HEK293 (cell line): ENCODE results near the gene FES.
"Not testable (repeated sequence)": the region's sequence is repeated elsewhere in the genome, so short reads cannot be mapped to it uniquely, and the experiment has no call there.

Experiments used
- CTCF ChIA-PET: fragments of 350-600 bp; formaldehyde crosslinking; extraction: SDS; loops from one replicate; lab custom pipeline; 2021; ENCODE audit warnings: antibody characterized with exemption; lab: Yijun Ruan, JAX
- POLR2A ChIA-PET: fragments of 300-600 bp; formaldehyde crosslinking; extraction: SDS; loops from one replicate; lab custom pipeline; 2020; ENCODE audit warnings: antibody characterized with exemption, inconsistent platforms; lab: Yijun Ruan, JAX
- H3K27ac ChIP-seq: fragments of 200-500 bp; sonication (Bioruptor generic); 2 replicates; pipeline ENCODE4 v1.5.1; 2014; ENCODE audit warnings: low read depth, low read length, control low read depth, inconsistent platforms; ENCODE audit errors: extremely low read depth
- H3K36me3 ChIP-seq, 2 experiments: fragments of 200-500 bp in 1 of 2; sonication (Bioruptor generic) in 1 of 2; 1 replicate in 1 of 2; 2 replicates in 1 of 2; pipeline ENCODE4 v1.5.1; 2014 to 2017; ENCODE audit warnings: inconsistent platforms in 2 of 2, low read length in 2 of 2; ENCODE audit not compliant: control insufficient read depth in 2 of 2, insufficient read depth in 1 of 2
- H3K4me1 ChIP-seq: fragments of 200-500 bp; sonication (Bioruptor generic); 2 replicates; pipeline ENCODE4 v1.5.1; 2014; ENCODE audit warnings: mild to moderate bottlenecking, low read length, inconsistent platforms; ENCODE audit not compliant: control insufficient read depth, insufficient read depth
- H3K4me3 ChIP-seq: 2 replicates; pipeline ENCODE4 v1.5.1; 2011; ENCODE audit warnings: low read depth, mild to moderate bottlenecking, control low read depth, low read length, moderate library complexity
- H3K9me3 ChIP-seq: fragments of 200-500 bp; sonication (Bioruptor generic); 2 replicates; pipeline ENCODE4 v1.5.1; 2014; ENCODE audit warnings: low read depth, low read length, inconsistent platforms; ENCODE audit not compliant: control insufficient read depth, insufficient read depth
- IKZF3 ChIP-seq: fragments of 450-650 bp; IDR thresholded peaks from 2 replicates; pipeline ENCODE4 v1.5.0; 2018; ENCODE audit warnings: missing biosample characterization, mild to moderate bottlenecking, missing genetic modification characterization, moderate library complexity
- SALL2 ChIP-seq: fragments of 450-650 bp; formaldehyde crosslinking; IDR thresholded peaks from 2 replicates; pipeline ENCODE4 v1.5.0; 2017; ENCODE audit warnings: missing biosample characterization, mild to moderate bottlenecking, missing genetic modification characterization, borderline replicate concordance
- SP7 ChIP-seq: fragments of 450-650 bp; formaldehyde crosslinking; IDR thresholded peaks from 2 replicates; pipeline ENCODE4 v1.5.1; 2016; ENCODE audit warnings: missing biosample characterization, missing genetic modification characterization
- ZBTB20 ChIP-seq: fragments of 450-650 bp; formaldehyde crosslinking; IDR thresholded peaks from 2 replicates; pipeline ENCODE4 v1.5.1; 2016; ENCODE audit warnings: missing biosample characterization, missing genetic modification characterization
- ZFHX2 ChIP-seq: fragments of 450-650 bp; formaldehyde crosslinking; conservative IDR thresholded peaks from 2 replicates; pipeline ENCODE4 v1.5.1; 2016; ENCODE audit warnings: missing biosample characterization, missing genetic modification characterization
- ZNF133 ChIP-seq: fragments of 450-650 bp; formaldehyde crosslinking; IDR thresholded peaks from 2 replicates; pipeline ENCODE4 v1.5.1; 2016; ENCODE audit warnings: missing biosample characterization, missing genetic modification characterization
- ZNF311 ChIP-seq: fragments of 450-650 bp; formaldehyde crosslinking; IDR thresholded peaks from 2 replicates; pipeline ENCODE4 v1.5.1; 2017; ENCODE audit warnings: missing biosample characterization, missing genetic modification characterization, borderline replicate concordance
- ZNF394 ChIP-seq: fragments of 450-650 bp; formaldehyde crosslinking; IDR thresholded peaks from 2 replicates; pipeline ENCODE4 v1.5.1; 2016; ENCODE audit warnings: missing biosample characterization, missing genetic modification characterization, mild to moderate bottlenecking, moderate library complexity, borderline replicate concordance
- ZNF658 ChIP-seq: fragments of 450-650 bp; formaldehyde crosslinking; IDR thresholded peaks from 2 replicates; pipeline ENCODE4; 2016; ENCODE audit warnings: missing biosample characterization, missing genetic modification characterization
- TF ChIP-seq, protein P1 (sequence below): fragments of 450-650 bp; formaldehyde crosslinking; IDR thresholded peaks from 2 replicates; pipeline ENCODE4 v1.5.1; 2016; ENCODE audit warnings: missing biosample characterization, missing genetic modification characterization
- TF ChIP-seq, protein P2 (sequence below): fragments of 450-650 bp; formaldehyde crosslinking; IDR thresholded peaks from 2 replicates; pipeline ENCODE4 v1.5.1; 2017; ENCODE audit warnings: missing biosample characterization, missing genetic modification characterization

Gene FES

DNA sequence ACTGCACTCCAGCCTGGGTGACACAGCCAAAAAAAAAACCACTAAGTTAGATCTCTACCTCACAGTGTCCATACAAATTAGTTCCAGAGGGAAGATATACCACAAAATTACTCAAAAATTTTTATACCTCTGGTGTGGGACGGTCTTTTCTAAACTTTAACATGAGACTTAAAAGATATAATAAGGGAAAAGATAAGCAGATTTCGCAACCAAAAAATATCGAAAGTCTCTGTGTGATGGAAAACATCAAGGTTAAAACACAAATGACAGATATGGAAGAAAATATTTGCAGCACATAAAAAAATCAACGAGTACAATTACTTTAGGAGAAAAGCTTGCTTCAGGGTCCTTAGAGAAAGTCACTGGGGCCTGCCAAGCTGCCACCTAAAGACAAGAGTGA, 37.6 kb downstream of the FES start (continued):
- no peak for TF ChIP-seq ZNF658 (tag by site-specific recombination)
- TF ChIP-seq ZNF394: no peak
- TF ChIP-seq SALL2 (tag by site-specific recombination): no peak
- no peak for TF ChIP-seq ZNF133
- TF ChIP-seq, protein P1, sequence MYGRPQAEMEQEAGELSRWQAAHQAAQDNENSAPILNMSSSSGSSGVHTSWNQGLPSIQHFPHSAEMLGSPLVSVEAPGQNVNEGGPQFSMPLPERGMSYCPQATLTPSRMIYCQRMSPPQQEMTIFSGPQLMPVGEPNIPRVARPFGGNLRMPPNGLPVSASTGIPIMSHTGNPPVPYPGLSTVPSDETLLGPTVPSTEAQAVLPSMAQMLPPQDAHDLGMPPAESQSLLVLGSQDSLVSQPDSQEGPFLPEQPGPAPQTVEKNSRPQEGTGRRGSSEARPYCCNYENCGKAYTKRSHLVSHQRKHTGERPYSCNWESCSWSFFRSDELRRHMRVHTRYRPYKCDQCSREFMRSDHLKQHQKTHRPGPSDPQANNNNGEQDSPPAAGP (tag by site-specific recombination): no peak
- no peak for TF ChIP-seq IKZF3
- no peak for TF ChIP-seq SP7

DNA sequence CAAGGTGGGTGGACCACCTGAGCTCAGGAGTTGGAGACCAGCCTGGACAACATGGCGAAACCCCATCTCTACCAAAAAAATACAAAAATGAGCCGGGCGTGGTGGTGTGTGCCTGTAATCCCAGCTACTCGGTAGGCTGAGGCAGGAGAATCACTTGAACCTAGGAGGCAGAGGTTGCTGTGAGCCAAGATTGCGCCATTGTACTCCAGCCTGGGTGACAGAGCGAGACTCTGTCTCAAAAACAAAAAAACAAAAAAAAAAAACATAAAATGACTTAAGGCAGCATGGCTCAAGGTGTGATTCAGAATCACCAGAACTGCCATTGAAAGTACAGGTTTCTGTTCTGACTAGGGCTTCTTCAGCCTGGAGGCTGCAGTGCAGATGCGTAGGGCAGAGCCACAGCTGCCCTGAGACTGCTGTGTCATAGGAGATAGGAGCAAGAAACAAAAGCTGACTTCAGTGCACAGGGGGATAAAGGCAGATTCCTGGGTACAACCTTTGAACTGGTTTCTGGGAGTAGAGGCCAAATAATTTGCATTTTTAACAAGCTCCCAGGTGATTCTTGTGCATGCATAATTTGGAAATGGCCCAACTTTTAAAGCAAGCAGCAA, 38.5 kb downstream of the FES start:
- CTCF ChIA-PET: interaction anchor here (0.7 to 6.9 kb wide), 4 partner anchors 10 to 35 kb away, joined by 3 to 82 read pairs (median 4); partner anchors contain the start of genes HDDC3, MAN2A2 and UNC45A
- POLR2A ChIA-PET: interaction anchor here (0.5 to 2.4 kb wide), 7 partner anchors 9 to 55 kb away, joined by 3 to 10 read pairs (median 3); partner anchors contain the start of genes HDDC3, MAN2A2 and UNC45A
- H3K27ac ChIP-seq, H3K4me3 ChIP-seq, H3K9me3 ChIP-seq, H3K4me1 ChIP-seq: not testable (repeated sequence)
- H3K36me3 ChIP-seq: peaks cover 22 to 41% of the 10 kb centered on the region in 2 experiments
- 0 out of 2 replicates have a peak, but pooled peaks have one; percentile 23 for TF ChIP-seq ZBTB20

DNA sequence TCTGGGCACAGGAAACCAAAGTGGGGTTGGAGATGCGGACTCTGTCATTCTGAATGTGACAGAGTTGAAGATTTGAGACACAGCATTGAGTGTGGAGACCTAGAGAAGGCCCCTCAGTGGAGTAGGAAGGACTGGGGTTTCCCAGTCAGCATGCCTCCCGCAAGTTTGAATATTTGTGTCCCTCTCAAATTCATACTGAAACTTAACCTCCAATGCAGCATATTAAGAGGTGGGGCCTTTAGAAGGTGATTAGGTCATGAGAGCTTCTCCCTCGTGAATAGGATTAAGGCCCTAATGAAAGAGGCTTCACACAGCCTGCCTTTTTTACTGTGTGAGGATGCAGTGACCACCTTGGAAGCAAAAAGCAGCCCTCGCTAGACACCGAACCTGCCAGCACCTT, 40.1 kb downstream of the FES start:
- POLR2A ChIA-PET: interaction anchor here (0.7 to 2.4 kb wide), 3 partner anchors 11 to 1151 kb away, joined by 3 to 10 read pairs (median 5); partner anchors contain the start of genes MAN2A2 and UNC45A
- TF ChIP-seq ZFHX2 (no peak), ZNF311 (no peak)
- TF ChIP-seq, protein P2, sequence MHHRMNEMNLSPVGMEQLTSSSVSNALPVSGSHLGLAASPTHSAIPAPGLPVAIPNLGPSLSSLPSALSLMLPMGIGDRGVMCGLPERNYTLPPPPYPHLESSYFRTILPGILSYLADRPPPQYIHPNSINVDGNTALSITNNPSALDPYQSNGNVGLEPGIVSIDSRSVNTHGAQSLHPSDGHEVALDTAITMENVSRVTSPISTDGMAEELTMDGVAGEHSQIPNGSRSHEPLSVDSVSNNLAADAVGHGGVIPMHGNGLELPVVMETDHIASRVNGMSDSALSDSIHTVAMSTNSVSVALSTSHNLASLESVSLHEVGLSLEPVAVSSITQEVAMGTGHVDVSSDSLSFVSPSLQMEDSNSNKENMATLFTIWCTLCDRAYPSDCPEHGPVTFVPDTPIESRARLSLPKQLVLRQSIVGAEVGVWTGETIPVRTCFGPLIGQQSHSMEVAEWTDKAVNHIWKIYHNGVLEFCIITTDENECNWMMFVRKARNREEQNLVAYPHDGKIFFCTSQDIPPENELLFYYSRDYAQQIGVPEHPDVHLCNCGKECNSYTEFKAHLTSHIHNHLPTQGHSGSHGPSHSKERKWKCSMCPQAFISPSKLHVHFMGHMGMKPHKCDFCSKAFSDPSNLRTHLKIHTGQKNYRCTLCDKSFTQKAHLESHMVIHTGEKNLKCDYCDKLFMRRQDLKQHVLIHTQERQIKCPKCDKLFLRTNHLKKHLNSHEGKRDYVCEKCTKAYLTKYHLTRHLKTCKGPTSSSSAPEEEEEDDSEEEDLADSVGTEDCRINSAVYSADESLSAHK (tag by site-specific recombination): no peak
- Histone ChIP-seq H3K4me3 (no peak overlapping the region), H3K4me1 (no peaks in the 10 kb centered on the region), H3K27ac (no peak overlapping the region), H3K9me3 (no peaks in the 10 kb centered on the region), H3K36me3 (peaks cover 18 to 25% of the 10 kb centered on the region in 2 experiments)
- CTCF ChIA-PET: interaction anchor here (0.7 to 6.9 kb wide), 4 partner anchors 9 to 38 kb away, joined by 3 to 82 read pairs (median 4); partner anchors contain the start of genes HDDC3 and UNC45A

DNA sequence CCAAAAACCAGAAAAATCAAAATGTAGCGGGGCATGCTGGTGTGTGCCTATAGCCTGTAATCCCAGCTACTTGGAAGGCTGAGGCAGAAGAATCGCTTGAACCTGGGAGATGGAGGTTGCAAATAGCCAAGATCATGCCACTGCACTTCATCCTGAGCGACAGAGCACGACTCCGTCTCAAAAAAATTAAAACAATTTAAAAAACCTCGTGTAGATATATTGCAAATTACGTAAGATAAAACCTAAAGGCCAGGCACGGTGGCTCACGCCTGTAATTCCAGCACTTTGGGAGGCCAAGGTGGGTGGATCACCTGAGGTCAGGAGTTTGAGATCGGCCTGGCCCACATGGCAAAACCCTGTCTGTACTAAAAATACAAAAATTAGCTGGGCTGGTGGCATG, 42.5 kb downstream of the FES start:
- H3K27ac ChIP-seq, H3K36me3 ChIP-seq, H3K4me1 ChIP-seq, H3K9me3 ChIP-seq, H3K4me3 ChIP-seq: not testable (repeated sequence)
- POLR2A ChIA-PET: interaction anchor here (0.7 to 1.7 kb wide), 5 partner anchors 9 to 660 kb away, joined by 3 to 6 read pairs (median 4); partner anchors contain the start of genes MAN2A2 and UNC45A
- CTCF ChIA-PET: interaction anchor here (0.7 to 6.9 kb wide), 3 partner anchors 6 to 30 kb away, joined by 3 to 82 read pairs (median 7); partner anchors contain the start of genes HDDC3 and UNC45A

DNA sequence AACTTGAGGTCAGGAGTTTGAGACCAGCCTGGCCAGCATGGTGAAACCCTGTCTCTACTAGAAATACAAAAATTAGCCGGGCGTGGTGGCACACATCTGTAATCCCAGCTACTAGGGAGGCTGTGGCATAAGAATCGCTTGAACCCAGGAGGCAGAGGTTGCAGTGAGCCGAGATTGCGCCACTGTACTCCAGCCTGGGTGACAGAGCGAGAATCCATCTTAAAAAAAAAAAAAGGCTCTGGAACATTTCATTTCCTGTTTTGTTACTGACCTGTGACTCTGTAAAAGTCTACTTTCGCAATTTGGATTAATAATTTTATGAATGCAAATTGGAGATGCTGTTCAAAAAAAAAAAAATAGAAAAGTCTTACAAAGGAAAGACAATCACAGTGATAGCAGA, 43.8 kb downstream of the FES start:
- H3K4me3 ChIP-seq, H3K36me3 ChIP-seq, H3K9me3 ChIP-seq, H3K4me1 ChIP-seq, H3K27ac ChIP-seq: not testable (repeated sequence)
- CTCF ChIA-PET: interaction anchor here (0.7 to 4.1 kb wide), 3 partner anchors 29 to 457 kb away, joined by 4 to 23 read pairs (median 7); no protein-coding TSS in a partner anchor
- POLR2A ChIA-PET: interaction anchor here (0.7 kb wide), 1 partner anchor 1992 kb away, joined by 7 read pairs; no protein-coding TSS in a partner anchor
